ENCODE results near the gene PGC.

Gene PGC

GRCh38 chr6:41731561-41732086 is 15.6 kb downstream of the PGC start:
- no peaks in the 10 kb centered on the region for H3K36me3 ChIP-seq (ENCODE audit: control insufficient read depth in 5 of 5, insufficient read depth in 5 of 5, low read length in 5 of 5)
- no peaks in the 10 kb centered on the region for H3K9me3 ChIP-seq (ENCODE audit: control insufficient read depth in 5 of 5, low read length in 5 of 5)
- no peak overlapping the region for H3K9ac ChIP-seq (ENCODE audit: low read length in 5 of 5)
- no peak overlapping the region for H3K4me3 ChIP-seq (ENCODE audit: low read depth in 1 of 5, low read length in 5 of 5)
- no peak overlapping the region for H3K27ac ChIP-seq (ENCODE audit: low read depth, low read length)
- H3K4me1 ChIP-seq (ENCODE audit: control insufficient read depth in 5 of 5, insufficient read depth in 5 of 5, low read length in 5 of 5) = peaks cover 6 to 67% (median 61%) of the 10 kb centered on the region in 5 donors
- no peaks in the 10 kb centered on the region for H3K27me3 ChIP-seq (ENCODE audit: control insufficient read depth in 5 of 5, insufficient read depth in 4 of 5, low read length in 5 of 5)

GRCh38 chr6:41730531-41731436 is 16.4 kb downstream of the PGC start:
- Histone ChIP-seq H3K4me3 (ENCODE audit: low read depth in 1 of 5, low read length in 5 of 5) (peak overlapping the region in 1 of 5 donors; percentile 22), H3K27ac (ENCODE audit: low read depth, low read length) (no peak overlapping the region), H3K9ac (ENCODE audit: low read length in 5 of 5) (peak overlapping the region in 2 of 5 donors; percentile 18 to 56), H3K4me1 (ENCODE audit: control insufficient read depth in 5 of 5, insufficient read depth in 5 of 5, low read length in 5 of 5) (peaks cover 6 to 65% (median 58%) of the 10 kb centered on the region in 5 donors), H3K9me3 (ENCODE audit: control insufficient read depth in 5 of 5, low read length in 5 of 5) (no peaks in the 10 kb centered on the region), H3K36me3 (ENCODE audit: control insufficient read depth in 5 of 5, insufficient read depth in 5 of 5, low read length in 5 of 5) (no peaks in the 10 kb centered on the region), H3K27me3 (ENCODE audit: control insufficient read depth in 5 of 5, insufficient read depth in 4 of 5, low read length in 5 of 5) (no peaks in the 10 kb centered on the region)

GRCh38 chr6:41729624-41730023 is 17.6 kb downstream of the PGC start:
- H3K9me3 ChIP-seq (ENCODE audit: control insufficient read depth in 5 of 5, low read length in 5 of 5) = no peaks in the 10 kb centered on the region
- H3K27me3 ChIP-seq (ENCODE audit: control insufficient read depth in 5 of 5, insufficient read depth in 4 of 5, low read length in 5 of 5) = no peaks in the 10 kb centered on the region
- peaks cover 6 to 70% (median 64%) of the 10 kb centered on the region in 5 donors for H3K4me1 ChIP-seq (ENCODE audit: control insufficient read depth in 5 of 5, insufficient read depth in 5 of 5, low read length in 5 of 5)
- no peak overlapping the region for H3K27ac ChIP-seq (ENCODE audit: low read depth, low read length)
- H3K36me3 ChIP-seq (ENCODE audit: control insufficient read depth in 5 of 5, insufficient read depth in 5 of 5, low read length in 5 of 5) = no peaks in the 10 kb centered on the region
- no peak overlapping the region for H3K9ac ChIP-seq (ENCODE audit: low read length in 5 of 5)
- H3K4me3 ChIP-seq (ENCODE audit: low read depth in 1 of 5, low read length in 5 of 5) = no peak overlapping the region

GRCh38 chr6:41728954-41729353 is 18.2 kb downstream of the PGC start:
- Histone ChIP-seq H3K4me3 (ENCODE audit: low read depth in 1 of 5, low read length in 5 of 5) (no peak overlapping the region), H3K36me3 (ENCODE audit: control insufficient read depth in 5 of 5, insufficient read depth in 5 of 5, low read length in 5 of 5) (no peaks in the 10 kb centered on the region), H3K9me3 (ENCODE audit: control insufficient read depth in 5 of 5, low read length in 5 of 5) (no peaks in the 10 kb centered on the region), H3K27ac (ENCODE audit: low read depth, low read length) (no peak overlapping the region), H3K4me1 (ENCODE audit: control insufficient read depth in 5 of 5, insufficient read depth in 5 of 5, low read length in 5 of 5) (peaks cover 11 to 77% (median 70%) of the 10 kb centered on the region in 5 donors), H3K9ac (ENCODE audit: low read length in 5 of 5) (no peak overlapping the region), H3K27me3 (ENCODE audit: control insufficient read depth in 5 of 5, insufficient read depth in 4 of 5, low read length in 5 of 5) (no peaks in the 10 kb centered on the region)

GRCh38 chr6:41728073-41728936 is 18.9 kb downstream of the PGC start:
- Histone ChIP-seq H3K9me3 (ENCODE audit: control insufficient read depth in 5 of 5, low read length in 5 of 5) (no peaks in the 10 kb centered on the region), H3K4me1 (ENCODE audit: control insufficient read depth in 5 of 5, insufficient read depth in 5 of 5, low read length in 5 of 5) (peaks cover 17 to 77% (median 70%) of the 10 kb centered on the region in 5 donors), H3K36me3 (ENCODE audit: control insufficient read depth in 5 of 5, insufficient read depth in 5 of 5, low read length in 5 of 5) (no peaks in the 10 kb centered on the region), H3K27ac (ENCODE audit: low read depth, low read length) (no peak overlapping the region), H3K27me3 (ENCODE audit: control insufficient read depth in 5 of 5, insufficient read depth in 4 of 5, low read length in 5 of 5) (no peaks in the 10 kb centered on the region), H3K4me3 (ENCODE audit: low read depth in 1 of 5, low read length in 5 of 5) (no peak overlapping the region), H3K9ac (ENCODE audit: low read length in 5 of 5) (no peak overlapping the region)

GRCh38 chr6:41727705-41728072 is 19.5 kb downstream of the PGC start:
- Histone ChIP-seq H3K4me3 (ENCODE audit: low read depth in 1 of 5, low read length in 5 of 5) (no peak overlapping the region), H3K27ac (ENCODE audit: low read depth, low read length) (no peak overlapping the region), H3K4me1 (ENCODE audit: control insufficient read depth in 5 of 5, insufficient read depth in 5 of 5, low read length in 5 of 5) (peaks cover 21 to 77% (median 70%) of the 10 kb centered on the region in 5 donors), H3K9ac (ENCODE audit: low read length in 5 of 5) (no peak overlapping the region), H3K27me3 (ENCODE audit: control insufficient read depth in 5 of 5, insufficient read depth in 4 of 5, low read length in 5 of 5) (no peaks in the 10 kb centered on the region), H3K36me3 (ENCODE audit: control insufficient read depth in 5 of 5, insufficient read depth in 5 of 5, low read length in 5 of 5) (no peaks in the 10 kb centered on the region), H3K9me3 (ENCODE audit: control insufficient read depth in 5 of 5, low read length in 5 of 5) (no peaks in the 10 kb centered on the region)

- H3K9ac ChIP-seq (ENCODE audit: low read length in 5 of 5) = no peak overlapping the region
- peaks cover 21 to 77% (median 66%) of the 10 kb centered on the region in 5 donors for H3K4me1 ChIP-seq (ENCODE audit: control insufficient read depth in 5 of 5, insufficient read depth in 5 of 5, low read length in 5 of 5)
- H3K27ac ChIP-seq (ENCODE audit: low read depth, low read length) = no peak overlapping the region
- H3K27me3 ChIP-seq (ENCODE audit: control insufficient read depth in 5 of 5, insufficient read depth in 4 of 5, low read length in 5 of 5) = no peaks in the 10 kb centered on the region
- H3K36me3 ChIP-seq (ENCODE audit: control insufficient read depth in 5 of 5, insufficient read depth in 5 of 5, low read length in 5 of 5) = no peaks in the 10 kb centered on the region
- no peak overlapping the region for H3K4me3 ChIP-seq (ENCODE audit: low read depth in 1 of 5, low read length in 5 of 5)
- no peaks in the 10 kb centered on the region for H3K9me3 ChIP-seq (ENCODE audit: control insufficient read depth in 5 of 5, low read length in 5 of 5)
Measured at GRCh38 chr6:41726876-41727275, 20.3 kb downstream of the PGC start.

- H3K27me3 ChIP-seq (ENCODE audit: control insufficient read depth in 5 of 5, insufficient read depth in 4 of 5, low read length in 5 of 5) = no peaks in the 10 kb centered on the region
- H3K27ac ChIP-seq (ENCODE audit: low read depth, low read length) = no peak overlapping the region
- H3K36me3 ChIP-seq (ENCODE audit: control insufficient read depth in 5 of 5, insufficient read depth in 5 of 5, low read length in 5 of 5) = no peaks in the 10 kb centered on the region
- peaks cover 14 to 64% (median 50%) of the 10 kb centered on the region in 5 donors for H3K4me1 ChIP-seq (ENCODE audit: control insufficient read depth in 5 of 5, insufficient read depth in 5 of 5, low read length in 5 of 5)
- H3K9ac ChIP-seq (ENCODE audit: low read length in 5 of 5) = peak overlapping the region in 2 of 5 donors; percentile 55 to 69
- H3K9me3 ChIP-seq (ENCODE audit: control insufficient read depth in 5 of 5, low read length in 5 of 5) = no peaks in the 10 kb centered on the region
- H3K4me3 ChIP-seq (ENCODE audit: low read depth in 1 of 5, low read length in 5 of 5) = no peak overlapping the region
Measured at GRCh38 chr6:41724586-41725501, 22.4 kb downstream of the PGC start.

GRCh38 chr6:41724228-41724580 is 23.0 kb downstream of the PGC start:
- no peak overlapping the region for H3K4me3 ChIP-seq (ENCODE audit: low read depth in 1 of 5, low read length in 5 of 5)
- no peaks in the 10 kb centered on the region for H3K27me3 ChIP-seq (ENCODE audit: control insufficient read depth in 5 of 5, insufficient read depth in 4 of 5, low read length in 5 of 5)
- H3K4me1 ChIP-seq (ENCODE audit: control insufficient read depth in 5 of 5, insufficient read depth in 5 of 5, low read length in 5 of 5) = peaks cover 14 to 64% (median 49%) of the 10 kb centered on the region in 5 donors
- no peaks in the 10 kb centered on the region for H3K36me3 ChIP-seq (ENCODE audit: control insufficient read depth in 5 of 5, insufficient read depth in 5 of 5, low read length in 5 of 5)
- no peak overlapping the region for H3K27ac ChIP-seq (ENCODE audit: low read depth, low read length)
- H3K9ac ChIP-seq (ENCODE audit: low read length in 5 of 5) = peak overlapping the region in 2 of 5 donors; percentile 55 to 69
- no peaks in the 10 kb centered on the region for H3K9me3 ChIP-seq (ENCODE audit: control insufficient read depth in 5 of 5, low read length in 5 of 5)

Measured in subcutaneous abdominal adipose tissue (tissue), 5 donors.